ENCODE results near the gene CDYL2.
A peak's percentile ranks its signal among the peaks of the same experiment; 100 is the strongest.
"Not testable (repeated sequence)": the region's sequence is repeated elsewhere in the genome, so short reads cannot be mapped to it uniquely, and the experiment has no call there.

Gene CDYL2

GRCh38 chr16:80812593-80812992 is 8.2 kb upstream of the CDYL2 start:
- intact Hi-C loops (cut with DNase I), result no loop called here
- DNase-seq, result no peak

DNA sequence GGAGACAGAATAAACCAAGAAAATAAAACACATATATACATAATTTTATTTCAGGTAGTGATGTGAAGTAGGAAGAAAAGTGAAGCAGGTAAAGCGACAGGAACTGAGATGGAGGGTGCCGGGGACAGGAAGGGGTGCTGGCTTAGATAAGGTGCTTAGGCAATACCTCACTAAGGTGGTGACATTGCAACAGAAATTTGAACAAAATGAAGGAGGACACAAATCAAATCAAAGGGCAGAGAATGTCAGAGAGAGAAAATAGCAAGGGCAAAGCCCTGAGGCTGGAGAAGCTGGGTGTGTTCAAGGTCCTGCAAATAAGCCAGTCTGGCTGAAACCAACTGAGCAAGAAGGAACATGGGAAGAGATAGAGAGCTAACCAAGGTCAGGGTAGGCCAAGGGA is 5.0 kb upstream of the CDYL2 start:
- intact Hi-C loops (cut with DNase I), result no loop called here
- no peak for DNase-seq

DNA sequence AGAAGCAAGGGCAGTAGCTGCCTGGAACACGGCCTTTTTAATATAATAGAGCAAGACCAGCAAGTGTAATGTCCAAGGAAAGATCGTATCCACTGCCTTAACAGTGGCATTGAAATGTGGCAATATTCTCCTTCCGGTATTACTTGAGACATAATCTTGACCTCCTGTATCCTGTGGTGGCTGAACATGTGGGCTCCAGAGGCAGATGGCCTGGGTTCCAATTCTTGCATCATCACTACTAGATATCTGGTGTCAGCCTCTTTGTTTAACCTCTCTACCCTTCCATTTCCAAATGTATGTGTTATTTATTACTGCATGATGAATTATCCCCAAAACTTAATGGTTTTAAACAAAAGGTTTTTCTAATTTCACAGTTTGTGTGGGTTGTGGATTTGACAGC is 3.5 kb upstream of the CDYL2 start:
- intact Hi-C loops (cut with DNase I), result no loop called here
- no peak for DNase-seq

GRCh38 chr16:80806927-80807340 is 2.5 kb upstream of the CDYL2 start:
- no peak for DNase-seq
- intact Hi-C loops (cut with DNase I), result no loop called here

DNA sequence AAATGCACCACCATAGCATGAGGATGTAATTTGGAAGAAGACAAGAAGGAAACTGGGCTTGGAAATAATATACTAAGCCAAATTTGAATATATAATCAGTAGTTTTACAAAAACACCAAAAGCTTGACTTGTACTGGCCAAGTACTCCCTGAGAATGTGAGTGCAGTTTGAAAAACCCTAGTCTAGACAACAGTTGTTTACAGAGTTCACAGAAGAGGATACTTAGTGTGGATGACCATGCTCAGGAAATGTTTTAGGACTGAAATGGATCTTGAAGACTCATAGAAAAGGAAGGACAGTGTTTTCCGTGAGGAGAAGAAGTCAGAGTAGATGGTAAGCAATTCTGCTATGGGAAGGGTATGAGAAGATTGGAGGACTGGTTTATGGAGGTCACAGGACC is 1.9 kb upstream of the CDYL2 start:
- intact Hi-C loops (cut with DNase I), result no loop called here
- no peak for DNase-seq

DNA sequence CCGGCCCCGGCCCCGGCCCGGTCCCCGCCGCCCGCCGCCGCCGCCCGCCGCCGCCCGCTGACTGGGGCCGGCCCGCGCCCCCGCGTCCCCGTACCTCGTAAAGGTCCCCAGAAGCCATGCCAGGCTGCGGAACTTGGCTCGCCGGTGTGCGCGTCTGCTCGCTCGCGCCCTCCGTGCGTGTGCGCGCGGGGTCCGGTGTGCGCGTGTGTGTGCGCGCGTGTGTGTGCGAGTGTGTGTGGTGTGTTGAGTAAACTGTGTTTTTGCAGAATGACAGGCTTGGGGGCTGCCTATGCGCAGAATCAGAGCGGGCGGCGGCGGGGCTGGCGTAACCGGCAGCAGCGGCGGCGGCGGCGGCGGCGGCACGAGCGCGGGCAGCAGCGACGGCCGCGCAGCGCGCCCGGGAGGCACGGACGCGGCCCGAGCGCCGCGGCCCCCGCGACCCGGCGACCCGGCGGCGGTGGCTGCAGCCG is 307 bp downstream of the CDYL2 start:
- peak; percentile 22 to 93 (median 52) for DNase-seq
- intact Hi-C loops (cut with DNase I), result loop anchor here (2.0 kb wide), 1 partner anchor 263 kb away; the partner anchor contains the start of gene DYNLRB2

DNA sequence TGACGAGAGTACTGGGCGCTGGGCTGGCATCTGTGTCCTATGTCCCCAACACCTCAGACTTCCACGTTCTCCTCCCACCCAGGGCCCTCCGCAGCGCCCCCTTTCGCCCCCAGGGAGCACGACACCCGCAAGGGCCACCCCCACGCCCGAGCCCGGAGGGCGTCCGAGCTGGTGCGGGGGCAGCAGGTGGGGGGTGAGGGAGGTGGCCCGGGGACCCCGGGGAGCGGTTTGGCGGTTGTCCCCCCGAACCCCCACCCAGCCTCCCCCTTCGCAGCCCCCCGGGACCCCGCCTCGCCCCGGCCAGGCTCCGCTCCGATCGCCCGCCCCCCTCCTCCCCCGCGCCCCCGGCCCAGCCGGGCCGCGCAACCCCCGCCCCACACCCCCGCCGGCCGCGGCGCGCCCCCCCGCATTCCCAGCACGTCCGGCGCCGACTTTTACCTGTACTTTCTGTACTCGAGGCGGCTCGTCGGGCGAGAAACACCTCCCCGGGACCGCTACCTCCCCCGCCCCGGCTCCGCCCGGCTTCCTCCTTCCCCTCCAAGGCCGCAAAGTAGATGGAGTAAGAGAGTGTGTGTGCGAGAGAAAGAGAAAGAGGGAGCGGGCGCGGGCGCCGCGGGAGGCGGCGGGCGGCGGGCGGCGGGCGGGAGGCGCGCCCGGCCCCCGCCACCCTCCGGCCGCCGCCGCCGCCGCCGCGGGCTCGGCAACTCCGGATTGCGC is 901 bp downstream of the CDYL2 start:
- intact Hi-C loops (cut with DNase I), result loop anchor here (2.0 kb wide), 1 partner anchor 263 kb away; the partner anchor contains the start of gene DYNLRB2
- peak in 4 of 10 donors; percentile 9 to 77 (median 76) for DNase-seq

- peak in 1 of 10 donors; percentile 38 for DNase-seq
- intact Hi-C loops (cut with DNase I), result no loop called here
Observed at GRCh38 chr16:80802902-80803301, 1.5 kb downstream of the CDYL2 start.

GRCh38 chr16:80802138-80802537 is 2.3 kb downstream of the CDYL2 start:
- no peak for DNase-seq
- intact Hi-C loops (cut with DNase I), result no loop called here

- intact Hi-C loops (cut with DNase I), result no loop called here
- no peak for DNase-seq
Observed at GRCh38 chr16:80794071-80794470, 10.3 kb downstream of the CDYL2 start.

DNA sequence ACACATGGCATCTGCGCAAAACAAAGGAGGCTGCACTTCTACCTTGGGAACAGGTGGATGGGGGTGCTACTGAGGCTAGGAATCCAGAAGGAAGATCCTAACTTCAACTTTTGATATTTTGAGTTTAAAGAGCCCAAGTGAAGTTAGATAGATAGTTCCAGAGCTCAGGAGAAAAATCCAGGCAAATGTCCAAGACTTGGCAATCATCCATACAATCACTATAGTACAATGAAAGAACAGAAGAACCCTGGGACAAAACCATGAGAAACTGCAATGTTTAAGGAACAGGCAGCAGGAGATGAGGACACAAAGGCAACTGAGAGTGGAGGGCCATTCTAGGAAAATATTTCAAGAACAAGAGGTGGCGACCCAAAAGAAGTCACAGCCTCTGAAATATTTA is 12.4 kb downstream of the CDYL2 start:
- intact Hi-C loops (cut with DNase I), result no loop called here
- DNase-seq, result no peak

DNA sequence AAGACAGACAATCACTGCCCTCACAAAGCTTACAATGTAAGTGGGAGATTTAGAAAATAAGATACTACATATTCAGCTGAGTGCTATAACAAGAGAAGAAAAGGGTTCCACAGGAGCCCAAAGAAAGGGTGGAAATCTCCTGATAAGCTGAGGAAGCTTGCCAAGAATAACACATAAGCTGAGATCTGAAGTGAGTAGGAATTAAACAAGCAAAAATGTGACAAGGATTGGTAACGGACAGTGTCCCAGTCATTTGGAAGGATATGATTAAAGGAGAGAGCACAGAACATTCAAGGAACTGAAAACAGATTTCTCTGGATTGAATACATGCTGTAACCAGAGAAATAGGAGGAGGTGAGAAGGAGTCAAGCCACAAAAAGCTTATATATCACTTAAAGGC is 13.0 kb downstream of the CDYL2 start:
- intact Hi-C loops (cut with DNase I), result no loop called here
- no peak for DNase-seq

DNA sequence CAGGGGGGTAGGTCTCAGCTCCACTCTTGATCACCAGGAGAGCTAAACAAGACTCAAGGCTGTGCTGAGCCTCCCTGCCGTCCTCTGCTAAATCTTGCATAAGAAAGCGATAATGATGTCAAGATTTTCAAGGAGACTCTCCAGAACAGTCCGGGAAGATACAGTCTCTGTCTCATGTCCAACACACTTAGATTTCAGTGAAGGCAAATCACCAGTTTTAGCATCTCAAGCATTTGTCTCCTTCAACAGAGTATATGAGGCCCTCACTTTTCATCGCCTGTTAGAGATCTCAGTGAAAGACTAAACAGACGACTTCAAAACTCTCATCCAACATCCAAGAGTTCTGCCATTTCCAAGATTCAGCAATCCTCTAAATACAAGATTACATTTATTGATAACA is 13.6 kb downstream of the CDYL2 start:
- intact Hi-C loops (cut with DNase I), result no loop called here
- no peak for DNase-seq

- no peak for DNase-seq
- intact Hi-C loops (cut with DNase I), result no loop called here
Observed at GRCh38 chr16:80788027-80788426, 16.4 kb downstream of the CDYL2 start.

DNA sequence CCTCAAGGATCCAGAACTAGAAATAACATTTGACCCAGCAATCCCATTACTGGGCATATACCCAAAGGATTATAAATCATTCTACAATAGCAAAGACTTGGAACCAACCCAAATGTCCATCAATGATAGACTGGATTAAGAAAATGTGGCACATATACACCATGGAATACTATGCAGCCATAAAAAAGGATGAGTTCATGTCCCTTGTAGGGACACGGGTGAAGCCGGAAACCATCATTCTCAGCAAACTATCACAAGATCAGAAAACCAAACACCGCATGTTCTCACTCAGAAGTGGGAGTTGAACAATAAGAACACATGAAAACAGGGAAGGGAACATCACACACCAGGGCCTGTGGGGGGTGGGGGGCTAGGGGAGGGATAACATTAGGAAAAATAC is 17.8 kb downstream of the CDYL2 start:
- DNase-seq; intact Hi-C loops (cut with DNase I): not testable (repeated sequence)

DNA sequence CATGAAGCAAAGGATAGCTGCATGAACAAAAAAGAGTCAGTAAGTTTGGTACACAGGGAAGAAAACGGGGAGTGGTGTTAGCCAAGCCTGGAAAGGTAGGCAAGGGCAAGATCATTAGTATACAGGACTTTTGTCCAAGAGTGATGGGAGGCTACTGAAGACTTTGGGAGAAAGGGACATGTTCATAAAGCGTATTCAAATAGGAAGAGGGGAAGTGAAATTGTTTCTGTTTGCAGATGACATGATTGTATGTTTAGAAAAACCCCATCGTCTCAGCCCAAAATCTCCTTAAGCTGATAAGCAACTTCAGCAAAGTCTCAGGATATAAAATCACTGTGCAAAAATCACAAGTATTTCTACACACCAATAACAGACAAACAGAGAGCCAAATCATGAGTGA is 19.4 kb downstream of the CDYL2 start:
- no peak for DNase-seq
- intact Hi-C loops (cut with DNase I), result no loop called here

DNA sequence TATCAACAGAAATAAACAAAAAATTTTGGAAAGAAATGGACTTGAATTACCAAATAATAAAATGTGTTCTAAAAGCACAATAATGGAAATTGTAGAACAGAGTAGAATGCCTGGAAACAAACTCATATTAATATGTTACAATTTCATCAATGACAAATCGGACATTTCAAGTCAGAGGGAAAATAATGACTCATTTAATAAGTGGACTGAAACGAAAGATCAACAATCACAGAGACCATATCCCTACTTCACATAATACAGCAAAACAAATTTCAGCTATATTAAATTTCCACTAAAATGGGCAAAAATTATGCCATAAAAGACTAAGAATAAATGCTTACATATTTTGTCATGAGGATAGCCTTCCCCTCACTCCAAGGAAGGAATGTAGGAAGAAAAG is 25.7 kb downstream of the CDYL2 start:
- intact Hi-C loops (cut with DNase I), result no loop called here
- DNase-seq, result no peak

DNA sequence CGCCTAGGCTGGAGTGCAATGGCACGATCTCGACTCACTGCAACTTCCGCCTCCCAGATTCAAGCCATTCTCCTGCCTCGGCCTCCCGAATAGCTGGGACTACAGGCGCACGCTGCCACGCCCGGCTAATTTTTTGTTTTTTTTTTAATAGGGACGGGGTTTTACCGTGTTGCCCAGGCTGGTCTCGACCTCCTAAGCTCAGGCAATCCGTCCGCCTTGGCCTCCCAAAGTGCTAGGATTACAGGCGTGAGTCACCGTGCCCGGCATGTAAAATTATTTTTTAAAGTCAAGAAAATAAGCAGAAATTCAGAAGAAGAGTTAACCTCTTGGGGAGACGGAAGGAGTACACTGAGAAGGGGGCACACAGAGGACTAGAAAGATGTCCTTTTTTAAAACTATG is 27.5 kb downstream of the CDYL2 start:
- intact Hi-C loops (cut with DNase I), result no loop called here

DNA sequence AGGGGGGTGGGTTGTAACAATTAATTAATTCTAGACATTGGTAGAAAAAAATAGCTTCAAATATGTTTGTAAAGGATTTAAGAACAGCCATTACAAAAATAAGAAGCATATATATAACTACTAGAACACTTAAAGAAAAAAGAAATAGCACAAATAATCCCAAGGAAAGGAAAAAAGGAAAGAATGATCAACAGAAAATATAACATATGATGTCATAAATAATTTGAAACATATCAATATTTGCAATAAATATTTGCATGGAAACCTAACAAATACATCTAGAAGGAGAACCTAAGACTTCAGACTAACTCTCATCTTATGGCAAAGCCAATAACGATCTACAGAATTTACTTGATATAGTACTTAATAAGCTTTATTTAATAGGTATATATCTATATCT is 28.9 kb downstream of the CDYL2 start:
- DNase-seq, result no peak
- intact Hi-C loops (cut with DNase I), result no loop called here

More for the DNA sequence above, 27.5 kb downstream of the CDYL2 start:
- peak in 1 of 10 donors; percentile 70 for DNase-seq

DNA sequence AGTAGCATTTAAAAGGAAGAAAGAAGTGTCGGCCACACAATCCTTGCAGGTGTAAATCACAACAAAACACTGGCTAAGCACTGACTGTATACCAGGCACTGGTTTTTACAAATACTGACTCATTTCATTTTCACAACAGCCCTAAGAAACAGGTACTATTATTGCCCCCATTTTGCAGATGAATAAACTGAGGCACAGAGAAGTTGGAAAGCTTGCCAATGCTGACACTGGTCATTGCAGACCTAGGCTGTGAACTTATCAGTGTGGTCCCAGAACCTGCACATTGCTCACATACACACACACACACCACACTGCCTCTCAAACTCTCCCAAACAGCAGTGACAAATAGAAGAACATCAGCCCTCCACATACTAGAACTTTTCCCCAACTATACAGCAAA is 37.6 kb downstream of the CDYL2 start:
- intact Hi-C loops (cut with DNase I), result no loop called here
- no peak for DNase-seq

- no peak for DNase-seq
Observed at GRCh38 chr16:80759419-80760162, 44.8 kb downstream of the CDYL2 start.

GRCh38 chr16:80754476-80754875 is 49.9 kb downstream of the CDYL2 start:
- intact Hi-C loops (cut with DNase I), result no loop called here
- DNase-seq, result no peak

More at GRCh38 chr16:80759419-80760162, 44.8 kb downstream of the CDYL2 start:
- intact Hi-C loops (cut with DNase I), result no loop called here
